Endothelial cell of umbilical vein (primary cell): ENCODE measurements around the gene DMBT1. TPM values are rescaled to one million over a fixed set of nuclear protein-coding genes. Genes with fewer than 3 reads are reported as not detected.

ENCODE experiments used
- BruUV-seq: library from RNA; stranded (reverse); fragments of 400-500 nt; replicated peaks from 2 replicates; lab custom pipeline; 2021; lab: Mats Ljungman, UMichigan
- CTCF ChIA-PET: fragments of 300-600, 350-600 bp; sonication (Branson Sonifier 250); formaldehyde crosslinking; loops from one replicate; lab custom pipeline; 2021; ENCODE audit warnings: antibody characterized with exemption, inconsistent platforms; lab: Charles Lee
- POLR2A ChIA-PET: fragments of 300-600, 350-600 bp; sonication (Branson Sonifier 250); formaldehyde crosslinking; loops from one replicate; lab custom pipeline; 2021; ENCODE audit warnings: antibody characterized with exemption, inconsistent platforms; lab: Charles Lee
- DNase-seq: peaks from one replicate; pipeline ENCODE4 v3.0.0-alpha.2; 2011; ENCODE audit warnings: low read depth, low spot score
- FAIRE-seq: peaks from 2 replicates; lab custom pipeline; 2011; peaks lifted over from hg19 to GRCh38; lab: Jason Lieb, UNC
- H2AFZ ChIP-seq: 2 replicates; pipeline ENCODE4 v1.6.0; 2012; ENCODE audit warnings: low read depth, low read length, control low read depth, inconsistent platforms
- H3K27ac ChIP-seq: 2 replicates; pipeline ENCODE4 v1.5.1; 2011; ENCODE audit warnings: low read depth, mild to moderate bottlenecking, control low read depth, low read length, moderate library complexity; ENCODE audit not compliant: insufficient read depth
- H3K27me3 ChIP-seq, 2 experiments: 2 replicates each; pipeline versions ENCODE4 v1.6.0 to v1.6.1; 2011; ENCODE audit warnings: low read length in 2 of 2, mixed read lengths in 1 of 2; ENCODE audit not compliant: control insufficient read depth in 2 of 2, insufficient read depth in 2 of 2
- H3K36me3 ChIP-seq, 2 experiments: 2 replicates in 1 of 2; 3 replicates in 1 of 2; pipeline ENCODE4 v1.5.1; 2011; ENCODE audit warnings: low read length in 2 of 2, mild to moderate bottlenecking in 1 of 2, moderate library complexity in 1 of 2; ENCODE audit not compliant: control insufficient read depth in 2 of 2, insufficient read depth in 2 of 2; ENCODE audit errors: extremely low read depth in 1 of 2
- H3K4me1 ChIP-seq: 3 replicates; pipeline ENCODE4 v1.5.1; 2011; ENCODE audit warnings: mild to moderate bottlenecking, low read length; ENCODE audit not compliant: control insufficient read depth, insufficient read depth; ENCODE audit errors: extremely low read depth
- H3K4me2 ChIP-seq: 2 replicates; pipeline ENCODE4 v1.6.1; 2011; ENCODE audit warnings: low read length, control low read depth, mixed read lengths; ENCODE audit not compliant: insufficient read depth
- H3K4me3 ChIP-seq, 3 experiments: fragments of 200-600 bp in 1 of 3; sonication (generic), shearing (Covaris generic) in 1 of 3; replicated peaks in 1 of 3; 2 replicates each; pipeline ENCODE4 v1.5.1; 2011 to 2016; ENCODE audit warnings: control low read depth in 3 of 3, low read length in 3 of 3, mild to moderate bottlenecking in 2 of 3, inconsistent platforms in 1 of 3, low read depth in 1 of 3, moderate library complexity in 1 of 3; ENCODE audit not compliant: insufficient read depth in 1 of 3
- H3K79me2 ChIP-seq: 2 replicates; pipeline ENCODE4 v1.6.0; 2012; ENCODE audit warnings: low read length, inconsistent platforms; ENCODE audit not compliant: control insufficient read depth, insufficient read depth
- H3K9ac ChIP-seq: replicated peaks from 2 replicates; pipeline ENCODE3; 2011; ENCODE audit warnings: low read length, control low read depth; ENCODE audit not compliant: insufficient read depth; ENCODE audit errors: extremely low read depth
- H3K9me1 ChIP-seq: replicated peaks from 3 replicates; pipeline ENCODE4 v1.6.0; 2011; ENCODE audit warnings: mild to moderate bottlenecking, low read length; ENCODE audit not compliant: control insufficient read depth, insufficient read depth; ENCODE audit errors: extremely low read depth
- H3K9me3 ChIP-seq: replicated peaks from 2 replicates; pipeline ENCODE4 v1.5.1; 2012; ENCODE audit warnings: low read length, inconsistent platforms; ENCODE audit not compliant: control insufficient read depth, insufficient read depth
- H4K20me1 ChIP-seq: replicated peaks from 2 replicates; pipeline ENCODE3; 2011; ENCODE audit warnings: mild to moderate bottlenecking, low read length; ENCODE audit not compliant: control insufficient read depth, insufficient read depth; ENCODE audit errors: extremely low read depth
- EZH2 ChIP-seq: IDR thresholded peaks from 2 replicates; pipeline ENCODE4 v1.6.1; 2012; ENCODE audit warnings: borderline replicate concordance, low read depth, mild to moderate bottlenecking, moderate library complexity, low read length, inconsistent platforms; ENCODE audit not compliant: severe bottlenecking
- FOS ChIP-seq: IDR thresholded peaks from 2 replicates; pipeline ENCODE4 v1.6.1; 2011; ENCODE audit warnings: mild to moderate bottlenecking, low read length, moderate library complexity, borderline replicate concordance; ENCODE audit not compliant: insufficient read depth
- GATA2 ChIP-seq: IDR thresholded peaks from 2 replicates; pipeline ENCODE4 v1.7.0; 2011; ENCODE audit warnings: low read depth, mild to moderate bottlenecking, moderate library complexity, mixed read lengths, low read length; ENCODE audit not compliant: insufficient read length, insufficient read depth
- JUN ChIP-seq: IDR thresholded peaks from 2 replicates; pipeline ENCODE4 v1.6.1; 2011; ENCODE audit warnings: borderline replicate concordance, low read depth; ENCODE audit not compliant: insufficient read length, insufficient read depth
- MAX ChIP-seq: IDR thresholded peaks from 2 replicates; pipeline ENCODE4 v1.6.1; 2011; ENCODE audit not compliant: insufficient read depth, insufficient read length
- MYC ChIP-seq: IDR thresholded peaks from one replicate; pipeline ENCODE4 v1.6.1; 2011; ENCODE audit warnings: mild to moderate bottlenecking, low read depth, low read length
- POLR2A ChIP-seq: IDR thresholded peaks from 2 replicates; pipeline ENCODE4 v1.6.1; 2012; ENCODE audit warnings: low read depth, mild to moderate bottlenecking, control low read depth, low read length
- POLR2AphosphoS5 ChIP-seq: IDR thresholded peaks from 2 replicates; pipeline ENCODE4 v1.6.1; 2012; ENCODE audit warnings: low read depth, mild to moderate bottlenecking, control low read depth, low read length, moderate library complexity; ENCODE audit not compliant: insufficient read depth
- dilution Hi-C: fragments of 300-500 bp; cut with MboI; formaldehyde crosslinking; loops from one replicate; pipeline ENCODE4 v1.15.0; 2019; ENCODE audit warnings: low sequenced_read_pairs; ENCODE audit not compliant: extremely low pct_ligation_motif_present
- intact Hi-C: fragments of 100-400 bp; cut with micrococcal nuclease; formaldehyde crosslinking; loops from one replicate; pipeline ENCODE4 v1.10.0; 2022
- polyA plus RNA-seq, 4 experiments: library from polyadenylated mRNA; depleted of rRNA in 3 of 4; stranded (reverse) in 3 of 4; unstranded in 1 of 4; fragments of >200 nt; gene quantifications; 2 replicates each; pipeline versions ENCODE4 v1.2.1 to v1.2.3, GENCODE V29; 2011 to 2012; ENCODE audit warnings: missing spikeins in 1 of 4
- total RNA-seq: library from RNA; stranded (reverse); gene quantifications from 2 replicates; pipeline ENCODE4 v1.2.3, GENCODE V29; 2021
- TF ChIP-seq, protein P1 (sequence below), 2 donors: IDR thresholded peaks; 1 replicate in 1 of 2; 2 replicates in 1 of 2; pipeline ENCODE4 v1.5.1; 2011; ENCODE audit warnings: low read length in 2 of 2, mild to moderate bottlenecking in 2 of 2, moderate library complexity in 2 of 2, control low read depth in 1 of 2, inconsistent platforms in 1 of 2, low read depth in 1 of 2; ENCODE audit not compliant: insufficient read depth in 1 of 2; ENCODE audit errors: extremely low read depth in 1 of 2

DMBT1 gene
- total and polyA plus RNA-seq, 2 donors (not counting 3 experiments of a cell fraction or from before 2014, with no cell fraction given), result 0.01 TPM; not detected in 1

GRCh38 chr10:122678266-122678665 is 117.7 kb downstream of the DMBT1 start:
- ChIA-PET POLR2A (no interaction called here), CTCF (no interaction called here)
- TF ChIP-seq POLR2A (no peak), POLR2AphosphoS5 (no peak), EZH2 (no peak), JUN (no peak)
- FAIRE-seq, result no peak
- no peaks in the 10 kb centered on the region for H3K4me1 ChIP-seq
- H3K79me2 ChIP-seq, result no peaks in the 10 kb centered on the region
- no peaks in the 10 kb centered on the region for H3K9me3 ChIP-seq
- DNase-seq, result no peak
- H2AFZ ChIP-seq, result no peak overlapping the region
- H3K27ac ChIP-seq, result no peak overlapping the region
- no TSS peak for BruUV-seq
- H3K27me3 ChIP-seq, result no peaks in the 10 kb centered on the region
- no peak overlapping the region for H3K9ac ChIP-seq
- H3K9me1 ChIP-seq, result no peaks in the 10 kb centered on the region
- intact Hi-C loops (no loop called here), dilution Hi-C loops (no loop called here)
- H3K4me3 ChIP-seq, result no peak overlapping the region
- no peaks in the 10 kb centered on the region for H3K36me3 ChIP-seq
- H3K4me2 ChIP-seq, result no peak overlapping the region
- H4K20me1 ChIP-seq, result no peaks in the 10 kb centered on the region

DNA sequence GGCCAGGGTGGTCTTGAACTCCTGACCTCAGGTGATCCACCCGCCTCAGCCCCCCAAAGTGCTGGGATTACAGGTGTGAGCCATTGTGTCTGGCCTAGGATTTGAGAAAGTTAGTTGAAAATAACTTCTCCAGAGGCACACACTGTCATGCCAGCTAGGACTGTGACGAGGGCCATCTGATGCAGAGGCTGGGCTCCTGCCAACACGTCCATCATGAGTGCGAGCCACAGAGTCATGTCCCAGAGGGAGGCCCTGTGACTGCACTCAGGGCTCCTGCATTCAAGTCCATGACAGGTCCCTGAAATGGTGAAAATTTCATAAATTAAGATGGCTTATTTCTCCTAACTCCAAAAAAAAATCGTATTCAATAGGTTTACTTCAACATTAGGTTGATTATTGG is 122.0 kb downstream of the DMBT1 start:
- ChIA-PET CTCF (no interaction called here), POLR2A (no interaction called here)
- dilution Hi-C loops, result no loop called here

More for the DNA sequence above, 122.0 kb downstream of the DMBT1 start:
- Histone ChIP-seq H3K9me3 (no peaks in the 10 kb centered on the region), H3K9ac (no peak overlapping the region), H3K4me2 (no peak overlapping the region), H3K4me1 (no peaks in the 10 kb centered on the region), H3K27me3 (no peaks in the 10 kb centered on the region), H3K36me3 (no peaks in the 10 kb centered on the region), H3K27ac (no peak overlapping the region), H3K4me3 (no peak overlapping the region), H4K20me1 (no peaks in the 10 kb centered on the region), H3K9me1 (no peaks in the 10 kb centered on the region), H3K79me2 (no peaks in the 10 kb centered on the region), H2AFZ (no peak overlapping the region)
- no peak for DNase-seq
- BruUV-seq, result no TSS peak
- intact Hi-C loops, result no loop called here
- no peak for TF ChIP-seq FOS
- TF ChIP-seq MYC, result no peak
- TF ChIP-seq POLR2A, result no peak
- TF ChIP-seq GATA2, result no peak
- TF ChIP-seq MAX, result no peak
- TF ChIP-seq JUN, result no peak
- no peak for TF ChIP-seq POLR2AphosphoS5
- no peak for TF ChIP-seq EZH2
- TF ChIP-seq, protein P1, sequence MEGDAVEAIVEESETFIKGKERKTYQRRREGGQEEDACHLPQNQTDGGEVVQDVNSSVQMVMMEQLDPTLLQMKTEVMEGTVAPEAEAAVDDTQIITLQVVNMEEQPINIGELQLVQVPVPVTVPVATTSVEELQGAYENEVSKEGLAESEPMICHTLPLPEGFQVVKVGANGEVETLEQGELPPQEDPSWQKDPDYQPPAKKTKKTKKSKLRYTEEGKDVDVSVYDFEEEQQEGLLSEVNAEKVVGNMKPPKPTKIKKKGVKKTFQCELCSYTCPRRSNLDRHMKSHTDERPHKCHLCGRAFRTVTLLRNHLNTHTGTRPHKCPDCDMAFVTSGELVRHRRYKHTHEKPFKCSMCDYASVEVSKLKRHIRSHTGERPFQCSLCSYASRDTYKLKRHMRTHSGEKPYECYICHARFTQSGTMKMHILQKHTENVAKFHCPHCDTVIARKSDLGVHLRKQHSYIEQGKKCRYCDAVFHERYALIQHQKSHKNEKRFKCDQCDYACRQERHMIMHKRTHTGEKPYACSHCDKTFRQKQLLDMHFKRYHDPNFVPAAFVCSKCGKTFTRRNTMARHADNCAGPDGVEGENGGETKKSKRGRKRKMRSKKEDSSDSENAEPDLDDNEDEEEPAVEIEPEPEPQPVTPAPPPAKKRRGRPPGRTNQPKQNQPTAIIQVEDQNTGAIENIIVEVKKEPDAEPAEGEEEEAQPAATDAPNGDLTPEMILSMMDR (IDR thresholded peaks at IDR 0.05; ENCODE audit: extremely low read depth in 1 of 2, insufficient read depth in 1 of 2, low read depth in 1 of 2, low read length in 2 of 2), result no peak
- FAIRE-seq, result no peak
